Measurements from ENCODE around the gene NUP205.

- TF ChIP-seq, protein P1, sequence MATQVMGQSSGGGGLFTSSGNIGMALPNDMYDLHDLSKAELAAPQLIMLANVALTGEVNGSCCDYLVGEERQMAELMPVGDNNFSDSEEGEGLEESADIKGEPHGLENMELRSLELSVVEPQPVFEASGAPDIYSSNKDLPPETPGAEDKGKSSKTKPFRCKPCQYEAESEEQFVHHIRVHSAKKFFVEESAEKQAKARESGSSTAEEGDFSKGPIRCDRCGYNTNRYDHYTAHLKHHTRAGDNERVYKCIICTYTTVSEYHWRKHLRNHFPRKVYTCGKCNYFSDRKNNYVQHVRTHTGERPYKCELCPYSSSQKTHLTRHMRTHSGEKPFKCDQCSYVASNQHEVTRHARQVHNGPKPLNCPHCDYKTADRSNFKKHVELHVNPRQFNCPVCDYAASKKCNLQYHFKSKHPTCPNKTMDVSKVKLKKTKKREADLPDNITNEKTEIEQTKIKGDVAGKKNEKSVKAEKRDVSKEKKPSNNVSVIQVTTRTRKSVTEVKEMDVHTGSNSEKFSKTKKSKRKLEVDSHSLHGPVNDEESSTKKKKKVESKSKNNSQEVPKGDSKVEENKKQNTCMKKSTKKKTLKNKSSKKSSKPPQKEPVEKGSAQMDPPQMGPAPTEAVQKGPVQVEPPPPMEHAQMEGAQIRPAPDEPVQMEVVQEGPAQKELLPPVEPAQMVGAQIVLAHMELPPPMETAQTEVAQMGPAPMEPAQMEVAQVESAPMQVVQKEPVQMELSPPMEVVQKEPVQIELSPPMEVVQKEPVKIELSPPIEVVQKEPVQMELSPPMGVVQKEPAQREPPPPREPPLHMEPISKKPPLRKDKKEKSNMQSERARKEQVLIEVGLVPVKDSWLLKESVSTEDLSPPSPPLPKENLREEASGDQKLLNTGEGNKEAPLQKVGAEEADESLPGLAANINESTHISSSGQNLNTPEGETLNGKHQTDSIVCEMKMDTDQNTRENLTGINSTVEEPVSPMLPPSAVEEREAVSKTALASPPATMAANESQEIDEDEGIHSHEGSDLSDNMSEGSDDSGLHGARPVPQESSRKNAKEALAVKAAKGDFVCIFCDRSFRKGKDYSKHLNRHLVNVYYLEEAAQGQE (IDR thresholded peaks at IDR 0.05; ENCODE audit: borderline replicate concordance), result no peak
- TF ChIP-seq CTCF (IDR thresholded peaks at IDR 0.05; ENCODE audit: poor library complexity, severe bottlenecking), result no peak
- TF ChIP-seq TAF1 (IDR thresholded peaks at IDR 0.05; ENCODE audit: low read depth), result no peak
- TF ChIP-seq POLR2AphosphoS5 (IDR thresholded peaks at IDR 0.05), result no peak
These were observed 40.7 kb upstream of the NUP205 start for GRCh38 chr7:135517060-135517459.
